Measurements from ENCODE around the gene RESF1.

Gene RESF1

DNA sequence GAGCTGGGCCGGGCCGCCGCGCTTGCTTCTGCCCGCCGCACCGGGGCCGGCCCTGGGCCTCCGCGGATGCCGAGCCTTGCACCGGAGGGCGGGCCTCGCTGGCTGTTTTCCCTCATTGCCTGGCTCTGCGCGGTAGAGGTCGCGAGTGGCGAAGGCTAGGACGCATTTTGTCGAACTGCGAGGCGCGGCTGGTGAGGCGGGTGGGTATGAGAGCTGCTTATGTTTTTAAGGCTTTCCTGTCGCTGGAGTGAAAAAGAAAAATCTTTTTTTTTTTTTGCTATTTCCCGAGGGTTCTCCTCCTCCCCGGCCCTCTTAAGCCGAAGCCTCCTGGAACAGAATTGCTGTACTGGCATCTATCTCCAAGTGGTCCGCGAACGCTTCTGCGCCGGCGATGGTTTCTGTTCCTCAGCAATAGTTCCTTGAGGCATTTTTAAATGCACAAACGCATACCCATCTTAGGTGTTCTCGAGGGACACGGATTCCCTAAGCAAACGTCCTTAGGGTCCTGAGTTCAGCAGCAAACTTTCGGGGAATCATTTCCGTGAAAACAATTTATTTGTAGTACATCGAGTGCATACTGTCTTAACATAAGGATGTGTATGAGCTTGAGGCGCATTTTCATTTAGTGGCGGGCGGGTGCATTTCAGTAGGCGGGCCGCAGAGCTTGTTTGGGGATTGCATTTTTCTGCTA, 631 bp downstream of the RESF1 start:
- H3K4me3 ChIP-seq (ENCODE audit: low read depth, low read length) = peak overlapping the region; percentile 75
- TF ChIP-seq, protein P1, sequence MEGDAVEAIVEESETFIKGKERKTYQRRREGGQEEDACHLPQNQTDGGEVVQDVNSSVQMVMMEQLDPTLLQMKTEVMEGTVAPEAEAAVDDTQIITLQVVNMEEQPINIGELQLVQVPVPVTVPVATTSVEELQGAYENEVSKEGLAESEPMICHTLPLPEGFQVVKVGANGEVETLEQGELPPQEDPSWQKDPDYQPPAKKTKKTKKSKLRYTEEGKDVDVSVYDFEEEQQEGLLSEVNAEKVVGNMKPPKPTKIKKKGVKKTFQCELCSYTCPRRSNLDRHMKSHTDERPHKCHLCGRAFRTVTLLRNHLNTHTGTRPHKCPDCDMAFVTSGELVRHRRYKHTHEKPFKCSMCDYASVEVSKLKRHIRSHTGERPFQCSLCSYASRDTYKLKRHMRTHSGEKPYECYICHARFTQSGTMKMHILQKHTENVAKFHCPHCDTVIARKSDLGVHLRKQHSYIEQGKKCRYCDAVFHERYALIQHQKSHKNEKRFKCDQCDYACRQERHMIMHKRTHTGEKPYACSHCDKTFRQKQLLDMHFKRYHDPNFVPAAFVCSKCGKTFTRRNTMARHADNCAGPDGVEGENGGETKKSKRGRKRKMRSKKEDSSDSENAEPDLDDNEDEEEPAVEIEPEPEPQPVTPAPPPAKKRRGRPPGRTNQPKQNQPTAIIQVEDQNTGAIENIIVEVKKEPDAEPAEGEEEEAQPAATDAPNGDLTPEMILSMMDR (IDR thresholded peaks at IDR 0.05; ENCODE audit: control insufficient read depth, extremely low read depth, insufficient read depth) = peak; percentile 58
- DNase-seq (ENCODE audit: low read depth) = peak; percentile 17

DNA sequence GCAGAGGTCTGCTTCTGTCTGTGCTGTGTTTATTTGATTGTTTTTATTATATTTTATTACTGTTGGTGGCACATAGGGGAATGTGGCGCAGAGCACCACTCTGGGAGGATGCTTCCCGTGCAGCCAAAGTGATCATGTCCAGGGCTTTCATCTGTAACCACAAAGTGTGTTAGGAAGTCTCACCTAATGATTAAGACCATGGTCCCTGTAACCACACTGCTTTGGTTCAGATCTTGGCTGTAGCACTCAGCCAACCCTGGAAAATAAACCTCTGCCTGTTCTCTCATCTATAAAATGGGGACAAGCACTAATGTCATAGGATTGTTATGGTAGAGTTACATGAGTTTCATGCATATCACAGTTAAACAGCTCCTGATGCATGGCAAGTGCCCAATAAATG, 1.9 kb downstream of the RESF1 start:
- H3K4me3 ChIP-seq (ENCODE audit: low read depth, low read length) = no peak overlapping the region
- DNase-seq (ENCODE audit: low read depth) = no peak
- TF ChIP-seq, protein P1 (IDR thresholded peaks at IDR 0.05; ENCODE audit: control insufficient read depth, extremely low read depth, insufficient read depth) = no peak

DNA sequence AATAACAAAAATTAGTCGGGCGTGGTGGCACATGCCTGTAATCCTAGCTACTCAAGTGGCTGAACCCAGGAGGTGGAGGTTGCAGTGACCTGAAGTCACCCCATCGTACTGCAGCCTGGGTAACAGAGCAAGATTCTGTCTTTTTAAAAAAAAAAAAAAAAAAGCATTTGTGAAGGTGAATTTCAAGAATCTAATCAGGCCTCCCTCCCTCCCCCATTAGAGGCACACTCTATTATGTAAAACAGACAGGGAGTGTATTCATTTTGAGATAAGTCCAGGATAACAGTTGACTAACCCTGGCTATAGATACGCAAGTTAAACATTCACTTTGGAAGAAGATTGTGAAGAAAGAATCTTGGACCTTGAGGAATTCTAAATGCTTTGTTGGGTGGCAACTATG, 2.9 kb downstream of the RESF1 start:
- no peak overlapping the region for H3K4me3 ChIP-seq (ENCODE audit: low read depth, low read length)
- no peak for DNase-seq (ENCODE audit: low read depth)
- TF ChIP-seq, protein P1 (IDR thresholded peaks at IDR 0.05; ENCODE audit: control insufficient read depth, extremely low read depth, insufficient read depth) = no peak

DNA sequence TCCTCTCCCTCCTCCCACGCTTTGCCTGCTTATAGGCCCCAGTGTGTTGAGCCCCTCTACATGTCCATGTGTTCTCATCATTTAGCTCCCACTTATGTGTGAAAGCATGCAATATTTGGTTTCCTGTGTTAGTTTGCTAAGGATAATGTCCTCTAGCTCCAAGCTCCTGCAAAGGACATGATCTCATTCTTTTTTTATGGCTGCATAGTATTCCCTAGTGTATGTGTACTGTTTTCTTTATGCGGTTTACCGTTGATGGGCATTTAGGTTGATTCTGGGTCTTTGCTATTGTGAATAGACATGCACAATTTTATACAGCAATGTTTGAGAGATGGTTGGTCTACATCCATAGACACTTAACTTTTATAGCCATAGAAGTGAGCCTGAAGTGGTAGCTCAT, 5.1 kb downstream of the RESF1 start:
- H3K4me3 ChIP-seq (ENCODE audit: low read depth, low read length) = no peak overlapping the region
- TF ChIP-seq, protein P1 (IDR thresholded peaks at IDR 0.05; ENCODE audit: control insufficient read depth, extremely low read depth, insufficient read depth) = no peak

DNA sequence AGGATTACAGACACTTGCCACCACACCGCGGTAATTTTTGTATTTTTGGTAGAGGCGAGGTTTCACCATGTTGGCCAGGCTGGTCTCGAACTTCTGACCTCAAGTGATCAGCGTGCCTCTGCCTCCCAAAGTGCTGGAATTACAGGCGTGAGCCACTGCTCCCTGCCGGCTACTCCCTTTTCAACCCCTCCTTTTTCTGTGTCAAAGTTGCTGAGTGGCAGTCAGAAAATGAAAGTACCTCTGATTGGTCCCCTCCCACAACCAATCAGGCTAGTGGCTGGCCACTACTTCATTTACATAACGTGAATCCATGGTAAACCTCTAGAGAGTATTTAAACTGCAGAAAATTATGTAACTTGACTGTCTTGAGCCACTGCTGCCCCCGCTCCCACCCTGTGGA, 5.9 kb downstream of the RESF1 start:
- TF ChIP-seq, protein P1 (IDR thresholded peaks at IDR 0.05; ENCODE audit: control insufficient read depth, extremely low read depth, insufficient read depth) = no peak
- DNase-seq (ENCODE audit: low read depth) = no peak

More for the DNA sequence above, 5.1 kb downstream of the RESF1 start:
- no peak for DNase-seq (ENCODE audit: low read depth)

DNA sequence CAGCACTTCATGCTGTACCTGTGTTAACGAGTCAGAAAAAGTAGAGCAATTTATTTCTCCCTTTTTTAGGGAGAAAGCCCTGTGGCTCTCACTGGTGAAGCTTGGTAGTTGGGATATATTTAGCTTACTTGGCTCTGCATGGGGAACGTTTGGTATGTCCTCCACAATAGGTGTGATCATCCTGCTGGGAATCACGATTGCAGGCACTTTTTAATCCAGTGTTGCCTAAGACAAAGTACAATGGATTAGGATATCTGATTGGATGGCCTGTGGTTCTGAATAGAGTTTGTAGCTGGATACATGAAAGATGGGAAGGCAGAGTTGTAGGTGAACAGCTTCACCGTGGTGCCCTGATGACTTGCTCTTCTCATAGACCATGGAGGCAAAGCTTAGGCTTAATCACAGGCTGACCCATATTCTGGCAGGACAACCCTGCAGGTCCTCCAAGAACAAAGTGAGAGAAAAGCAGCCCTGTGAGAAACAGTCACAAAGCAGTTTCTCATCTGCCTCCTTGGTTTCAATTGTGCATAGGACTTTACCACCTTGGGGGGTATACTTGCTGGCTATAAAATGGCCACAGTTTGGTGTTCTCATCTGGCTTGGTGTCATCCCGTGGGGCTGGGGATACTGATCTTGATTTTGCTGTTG, 7.5 kb downstream of the RESF1 start:
- TF ChIP-seq, protein P1 (IDR thresholded peaks at IDR 0.05; ENCODE audit: control insufficient read depth, extremely low read depth, insufficient read depth) = no peak
- H3K4me3 ChIP-seq (ENCODE audit: low read depth, low read length) = no peak overlapping the region
- DNase-seq (ENCODE audit: low read depth) = no peak

More for the DNA sequence above, 5.9 kb downstream of the RESF1 start:
- no peak overlapping the region for H3K4me3 ChIP-seq (ENCODE audit: low read depth, low read length)

All from LNCaP clone FGC (cell line).